SU-DHL-6 (cell line): ENCODE data around the gene GNB4.

ENCODE experiments used
- H2AFZ ChIP-seq: fragments of 200-600 bp; sonication (generic); 2 replicates; pipeline ENCODE4 v1.6.1; 2014; ENCODE audit warnings: low read depth, mild to moderate bottlenecking, moderate library complexity, mixed read lengths, antibody characterized with exemption, low read length; ENCODE audit not compliant: severe bottlenecking
- H3F3A ChIP-seq: fragments of 200-600 bp; shearing (Covaris generic); 2 replicates; pipeline ENCODE4 v1.6.0; 2016; ENCODE audit warnings: antibody characterized with exemption, mild to moderate bottlenecking; ENCODE audit not compliant: insufficient read depth
- H3K27ac ChIP-seq: fragments of 200-600 bp; sonication (generic); 2 replicates; pipeline ENCODE4 v1.5.1; 2016; ENCODE audit warnings: low read depth, mild to moderate bottlenecking, low read length, moderate library complexity, mixed read lengths
- H3K27me3 ChIP-seq: fragments of 200-600 bp; sonication (generic), shearing (Covaris generic); 2 replicates; pipeline ENCODE4 v1.6.0; 2014; ENCODE audit warnings: mild to moderate bottlenecking, low read length
- H3K36me3 ChIP-seq: fragments of 200-600 bp; sonication (generic); 2 replicates; pipeline ENCODE4 v1.6.1; 2014; ENCODE audit warnings: mild to moderate bottlenecking, low read length, mixed read lengths
- H3K4me2 ChIP-seq: fragments of 300-600, 200-600 bp; shearing (Covaris generic), sonication (generic); 2 replicates; pipeline ENCODE4 v1.6.0; 2014; ENCODE audit warnings: low read length, low read depth, mild to moderate bottlenecking; ENCODE audit not compliant: poor library complexity, severe bottlenecking
- H3K4me3 ChIP-seq: fragments of 200-600 bp; sonication (generic); 2 replicates; pipeline ENCODE4 v1.5.1; 2014; ENCODE audit warnings: antibody characterized with exemption, low read length, mild to moderate bottlenecking, mixed read lengths; ENCODE audit not compliant: insufficient read depth, poor library complexity, severe bottlenecking
- H3K79me2 ChIP-seq: fragments of 200-600 bp; sonication (generic); 2 replicates; pipeline ENCODE4 v1.6.1; 2014; ENCODE audit warnings: mild to moderate bottlenecking, low read length, moderate library complexity; ENCODE audit not compliant: insufficient read depth
- H3K9ac ChIP-seq: fragments of 200-600 bp; sonication (generic); 2 replicates; pipeline ENCODE4 v1.7.0; 2014; ENCODE audit warnings: mild to moderate bottlenecking, low read length
- H3K9me2 ChIP-seq: fragments of 200-600 bp; sonication (generic); replicated peaks from 2 replicates; pipeline ENCODE4 v1.6.1; 2014; ENCODE audit warnings: low read length; ENCODE audit not compliant: insufficient read depth
- H3K9me3 ChIP-seq: fragments of 200-600 bp; sonication (generic); 2 replicates; pipeline ENCODE4 v1.6.1; 2014; ENCODE audit warnings: low read length, mixed read lengths; ENCODE audit not compliant: insufficient read depth
- H4K20me1 ChIP-seq: fragments of 200-600 bp; sonication (generic); 2 replicates; pipeline ENCODE4 v1.6.1; 2014; ENCODE audit warnings: low read depth, mild to moderate bottlenecking, antibody characterized with exemption, low read length, moderate library complexity, mixed read lengths
- CTCF ChIP-seq: fragments of 200-600 bp; sonication (generic); IDR thresholded peaks from one replicate; pipeline ENCODE4 v1.5.1; 2017; ENCODE audit warnings: antibody characterized with exemption, mild to moderate bottlenecking, low read length, moderate library complexity; ENCODE audit not compliant: insufficient read depth, poor library complexity, severe bottlenecking
- EZH2phosphoT487 ChIP-seq: fragments of 200-600 bp; sonication (generic), shearing (Covaris generic); conservative IDR thresholded peaks from 2 replicates; pipeline ENCODE4 v1.6.1; 2018; ENCODE audit warnings: mild to moderate bottlenecking, antibody characterized with exemption, low read length, moderate library complexity, mixed read lengths

Gene GNB4

DNA sequence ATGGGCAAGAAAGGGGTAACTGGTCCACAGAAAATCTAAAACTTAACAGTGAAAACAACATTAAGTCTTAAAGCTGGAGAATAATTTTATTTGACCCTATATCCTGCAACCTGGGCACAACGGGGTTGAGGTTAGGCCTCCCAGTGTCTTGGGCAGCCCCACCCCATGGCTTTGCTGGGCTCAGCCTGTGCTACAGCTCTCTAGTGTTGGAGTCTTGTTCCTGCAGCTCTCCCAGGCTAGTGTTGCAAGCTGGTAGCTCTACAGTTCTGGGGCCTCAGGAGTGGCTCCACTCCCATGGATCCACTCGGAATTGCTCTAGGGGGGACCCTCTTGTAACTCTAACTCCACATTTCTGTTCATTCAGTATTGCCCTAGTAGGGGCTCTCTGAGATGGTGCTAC lies 24.9 kb upstream of the GNB4 start:
- Histone ChIP-seq H4K20me1 (no peaks in the 10 kb centered on the region), H3K36me3 (no peaks in the 10 kb centered on the region), H3K9me2 (no peaks in the 10 kb centered on the region), H3K9ac (no peak overlapping the region), H2AFZ (no peak overlapping the region), H3F3A (no peaks in the 10 kb centered on the region), H3K4me2 (no peak overlapping the region), H3K79me2 (no peaks in the 10 kb centered on the region), H3K27me3 (no peaks in the 10 kb centered on the region), H3K27ac (no peak overlapping the region), H3K4me3 (no peak overlapping the region), H3K9me3 (no peaks in the 10 kb centered on the region)
- TF ChIP-seq CTCF (no peak), EZH2phosphoT487 (no peak)

GRCh38 chr3:179474480-179474879 lies 23.2 kb upstream of the GNB4 start:
- Histone ChIP-seq H3K79me2 (no peaks in the 10 kb centered on the region), H3K4me2 (no peak overlapping the region), H3K27ac (no peak overlapping the region), H3K9me3 (no peaks in the 10 kb centered on the region), H3K9ac (no peak overlapping the region), H3F3A (no peaks in the 10 kb centered on the region), H3K36me3 (no peaks in the 10 kb centered on the region), H4K20me1 (no peaks in the 10 kb centered on the region), H3K27me3 (no peaks in the 10 kb centered on the region), H3K9me2 (no peaks in the 10 kb centered on the region), H3K4me3 (no peak overlapping the region), H2AFZ (no peak overlapping the region)
- TF ChIP-seq CTCF = no peak
- TF ChIP-seq EZH2phosphoT487 = no peak

- Histone ChIP-seq H3K9ac (no peak overlapping the region), H3K36me3 (no peaks in the 10 kb centered on the region), H3K27ac (no peak overlapping the region), H3K9me3 (no peaks in the 10 kb centered on the region), H3K9me2 (no peaks in the 10 kb centered on the region), H2AFZ (no peak overlapping the region), H4K20me1 (no peaks in the 10 kb centered on the region), H3K4me3 (no peak overlapping the region), H3K4me2 (no peak overlapping the region), H3F3A (no peaks in the 10 kb centered on the region), H3K79me2 (no peaks in the 10 kb centered on the region), H3K27me3 (no peaks in the 10 kb centered on the region)
- TF ChIP-seq EZH2phosphoT487 = no peak
- TF ChIP-seq CTCF = no peak
Measured at GRCh38 chr3:179473565-179473964, 22.3 kb upstream of the GNB4 start.
